HG03378 (cell line): Measurements from ENCODE around the gene CDYL2.

Experiments used
- ATAC-seq: cut with Tn5 transposase; IDR thresholded peaks from one replicate; pipeline ENCODE4 v1.9.1; 2021; ENCODE audit warnings: mild to moderate bottlenecking, moderate library complexity; ENCODE audit not compliant: unreplicated experiment

The CDYL2 gene

DNA sequence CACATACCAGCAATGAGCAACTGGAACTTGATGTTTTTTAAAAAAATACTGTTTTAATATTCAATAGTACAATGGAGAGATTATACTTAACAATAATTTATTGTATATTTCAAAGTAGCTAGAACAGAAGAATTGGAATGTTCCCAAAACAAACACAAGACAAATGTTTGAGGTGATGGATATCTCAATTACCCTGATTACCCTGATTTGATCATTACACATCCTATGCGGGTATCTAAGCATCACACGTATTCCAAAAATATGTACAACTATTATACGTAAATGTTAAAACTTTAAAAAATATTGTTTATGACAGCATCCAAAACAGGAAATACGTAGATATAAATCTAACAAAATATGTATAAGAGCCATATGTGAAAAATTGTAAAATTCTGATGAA, 166.8 kb downstream of the CDYL2 start:
- ATAC-seq, result no peak

DNA sequence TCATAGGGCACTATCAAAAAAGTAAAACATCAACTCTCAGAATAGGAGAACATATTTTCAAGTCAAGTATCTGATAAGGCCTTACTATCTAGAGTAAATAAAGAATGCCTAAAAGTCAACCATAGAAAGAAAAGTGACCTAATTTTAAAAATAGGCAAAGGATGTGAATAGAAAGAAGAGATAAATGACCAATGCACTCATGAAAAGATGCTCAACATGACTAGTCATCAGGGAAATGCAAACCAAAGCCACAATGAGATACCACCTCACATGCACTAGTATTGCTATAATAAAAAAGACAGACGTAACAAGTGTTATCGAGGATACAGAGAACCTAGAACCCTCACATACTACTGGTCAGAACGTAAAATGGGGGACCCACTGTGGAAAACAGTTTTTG, 172.8 kb downstream of the CDYL2 start:
- ATAC-seq, result no peak

DNA sequence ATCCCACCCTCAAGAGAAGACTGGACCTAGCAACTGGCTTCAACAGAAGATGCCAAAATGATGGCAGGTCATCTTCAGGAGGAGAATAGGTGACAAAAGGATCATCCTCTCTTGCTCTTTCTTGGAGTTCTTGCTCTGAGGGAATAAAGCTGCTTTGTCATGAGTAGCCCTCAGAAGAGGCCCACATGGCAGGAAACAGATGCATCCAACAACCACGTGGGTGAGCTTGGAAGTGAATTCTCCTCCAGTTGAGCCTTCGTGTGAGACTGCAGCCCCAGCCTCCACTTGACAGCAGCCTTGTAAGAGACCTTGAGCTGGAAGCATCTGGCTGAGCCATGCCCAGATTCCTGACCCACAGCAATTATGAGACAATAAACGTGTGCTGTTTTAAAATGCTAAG, 176.1 kb downstream of the CDYL2 start:
- ATAC-seq, result no peak

DNA sequence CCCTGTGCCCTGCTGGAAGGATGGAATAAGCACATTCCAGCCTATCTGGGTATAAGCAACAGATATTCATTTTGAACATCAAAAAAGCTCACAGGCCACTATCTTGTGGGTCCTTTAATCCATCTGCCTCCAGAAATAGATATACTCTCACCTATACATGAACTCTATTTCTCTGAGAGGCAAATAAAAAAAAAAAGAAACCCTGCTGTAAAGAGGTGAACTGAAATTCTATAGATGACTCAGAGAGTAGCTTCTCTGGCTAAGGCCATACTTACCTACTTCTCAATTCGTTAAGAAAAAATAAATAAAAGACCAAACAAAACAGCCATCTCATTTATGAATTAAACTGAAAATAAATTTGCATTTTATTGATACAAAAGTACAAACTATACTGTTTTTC, 177.3 kb downstream of the CDYL2 start:
- ATAC-seq, result peak; percentile 94

DNA sequence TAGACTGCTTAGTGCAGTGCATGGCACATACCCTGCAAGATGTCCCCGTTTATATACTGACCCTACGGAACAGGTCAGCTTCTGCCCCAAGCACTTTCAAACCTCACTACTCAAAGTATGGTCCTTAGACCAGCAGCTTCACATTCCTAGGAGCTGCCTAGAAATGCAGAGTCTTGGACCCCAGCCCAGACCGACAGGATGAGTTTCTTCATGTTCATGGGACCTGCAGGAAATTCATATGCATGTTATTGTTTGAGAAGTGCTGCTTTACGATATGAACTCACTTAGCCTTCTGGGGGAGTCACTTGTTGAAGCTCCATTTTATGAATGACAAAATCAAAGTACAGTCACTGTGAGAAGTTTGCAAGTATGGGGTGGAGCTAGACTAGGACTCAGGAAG, 181.0 kb downstream of the CDYL2 start:
- ATAC-seq, result no peak

DNA sequence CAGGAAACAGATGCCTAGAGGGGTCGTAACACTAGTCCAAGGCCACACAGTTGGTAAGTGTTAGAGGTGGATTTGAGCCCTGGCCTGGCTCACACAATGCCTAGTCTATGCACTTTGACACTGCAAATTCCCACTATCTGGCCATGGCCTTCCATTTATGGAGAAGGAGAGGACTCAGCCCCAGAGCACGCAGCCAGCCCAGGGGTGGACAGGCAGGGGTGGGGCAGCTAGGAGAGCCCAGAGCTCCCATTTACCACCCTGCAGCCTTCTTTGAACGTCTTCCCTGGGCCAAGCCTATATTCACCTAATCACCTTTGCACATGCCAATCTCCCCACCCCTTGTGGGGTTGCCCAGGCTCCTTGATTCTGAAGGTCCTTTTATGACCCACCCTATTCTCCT, 182.4 kb downstream of the CDYL2 start:
- no peak for ATAC-seq

DNA sequence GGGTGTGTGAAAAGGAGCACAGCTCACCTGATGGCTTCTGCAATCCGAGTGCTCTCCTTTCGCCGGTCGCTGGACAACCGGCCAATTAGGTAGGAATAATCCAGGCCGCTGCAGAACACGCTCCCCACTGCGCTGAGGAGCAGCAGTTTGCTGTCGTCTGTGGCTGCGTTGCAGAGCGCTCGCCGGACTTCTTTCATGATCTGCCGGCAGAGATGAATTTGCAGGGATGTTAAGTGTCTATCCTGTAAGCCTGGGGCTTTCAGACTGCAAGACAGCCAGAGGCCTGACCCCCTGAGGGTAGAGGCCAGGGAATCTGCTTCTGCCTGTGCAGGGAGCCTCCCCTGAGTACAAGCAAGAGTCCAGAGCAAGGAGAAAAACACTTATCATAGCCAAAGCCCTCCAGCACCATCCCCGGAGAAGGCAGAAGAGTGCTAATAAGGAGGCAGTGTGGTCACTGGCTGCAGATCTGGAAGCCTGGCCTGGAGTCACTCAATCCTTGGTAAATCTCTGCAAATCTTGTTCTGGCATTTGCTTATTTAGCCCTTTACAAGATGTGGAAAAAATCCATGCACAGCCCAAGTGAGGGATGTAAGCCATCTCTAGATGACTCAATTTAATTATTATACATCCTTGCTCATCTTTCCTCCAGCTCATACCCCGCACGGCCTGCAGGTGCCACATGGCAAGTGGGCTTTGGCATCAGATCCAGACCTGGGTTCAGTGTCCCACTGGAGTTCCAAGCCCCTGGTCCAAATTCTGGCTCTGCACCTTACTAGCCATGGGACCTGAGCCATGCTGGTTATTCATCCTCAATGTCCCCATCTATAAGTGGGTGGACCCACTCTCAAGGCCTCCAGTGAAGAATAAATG, 183.4 kb downstream of the CDYL2 start:
- ATAC-seq, result no peak

DNA sequence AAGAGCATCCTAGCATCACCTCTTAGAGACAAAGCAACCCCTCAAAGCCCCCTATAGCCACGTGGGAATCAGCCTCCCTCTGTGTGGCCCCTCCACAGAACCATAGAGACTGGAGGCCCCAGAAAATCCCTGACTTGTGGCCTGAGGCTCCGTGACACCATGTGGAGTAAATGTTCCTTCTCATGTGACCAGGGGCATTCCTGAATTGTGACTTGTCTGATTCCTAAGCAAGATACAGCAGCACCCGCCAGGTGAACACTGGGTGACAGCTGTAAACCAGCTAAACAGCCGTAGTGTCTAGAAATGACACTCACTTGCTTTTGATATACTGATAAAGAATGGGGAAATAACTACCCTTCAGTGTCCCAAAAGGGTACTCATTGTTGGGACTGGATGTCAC, 184.6 kb downstream of the CDYL2 start:
- ATAC-seq, result no peak

DNA sequence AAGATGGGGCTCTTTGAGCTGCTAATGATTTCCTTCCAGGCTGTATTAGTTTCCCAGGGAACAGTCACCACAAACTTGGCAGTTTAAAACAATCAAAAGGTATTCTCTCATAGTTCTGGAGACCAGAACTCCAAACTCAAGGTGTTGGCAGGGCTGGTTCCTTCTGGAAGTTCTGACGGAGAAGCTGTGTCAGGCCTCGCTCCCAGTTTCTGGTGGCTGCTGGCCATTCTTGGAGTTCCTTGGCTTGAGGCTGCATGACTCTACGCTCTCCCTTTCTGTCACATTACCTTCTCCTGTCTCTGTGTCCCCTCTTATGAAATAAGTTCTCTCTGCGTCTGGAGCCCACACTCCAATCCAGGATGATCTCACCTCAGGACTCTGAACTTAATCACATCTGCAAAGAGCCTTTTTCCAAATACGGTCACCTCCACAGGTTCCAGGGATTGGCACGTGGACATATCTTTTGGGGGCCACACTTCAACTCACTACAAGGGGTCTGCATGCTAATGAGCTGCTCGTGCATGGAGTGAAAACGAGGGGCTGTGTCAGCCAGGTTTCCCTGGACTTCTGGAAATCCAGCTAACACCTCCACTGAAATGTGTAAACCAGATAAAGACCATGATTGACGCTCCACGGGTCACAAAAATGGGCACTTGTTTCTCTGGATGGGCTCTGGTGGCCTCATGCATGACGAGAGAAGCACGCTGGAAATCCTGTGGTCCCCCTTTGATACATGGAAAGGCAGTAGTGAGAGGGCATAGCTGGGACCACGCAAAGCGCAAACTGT, 185.3 kb downstream of the CDYL2 start:
- no peak for ATAC-seq

DNA sequence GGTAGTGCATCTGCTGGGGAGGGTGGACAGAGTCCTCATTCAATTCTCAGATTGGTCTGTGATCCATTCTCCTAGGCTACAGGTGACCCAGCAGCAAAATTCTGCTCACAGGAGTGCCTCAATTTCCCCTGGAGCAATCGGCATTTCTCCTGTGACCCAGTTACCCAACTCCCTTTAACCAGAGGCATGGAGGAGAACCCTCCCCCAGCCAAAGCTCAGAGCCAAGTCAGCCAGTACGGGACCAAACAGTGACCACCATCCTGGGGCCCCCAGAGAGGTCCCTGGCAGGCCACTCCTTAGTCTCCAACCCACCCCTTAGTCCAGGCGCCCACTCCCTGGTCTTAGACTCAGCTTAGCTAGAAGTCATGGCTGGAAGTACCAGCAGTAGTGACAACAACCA, 188.0 kb downstream of the CDYL2 start:
- ATAC-seq, result no peak

DNA sequence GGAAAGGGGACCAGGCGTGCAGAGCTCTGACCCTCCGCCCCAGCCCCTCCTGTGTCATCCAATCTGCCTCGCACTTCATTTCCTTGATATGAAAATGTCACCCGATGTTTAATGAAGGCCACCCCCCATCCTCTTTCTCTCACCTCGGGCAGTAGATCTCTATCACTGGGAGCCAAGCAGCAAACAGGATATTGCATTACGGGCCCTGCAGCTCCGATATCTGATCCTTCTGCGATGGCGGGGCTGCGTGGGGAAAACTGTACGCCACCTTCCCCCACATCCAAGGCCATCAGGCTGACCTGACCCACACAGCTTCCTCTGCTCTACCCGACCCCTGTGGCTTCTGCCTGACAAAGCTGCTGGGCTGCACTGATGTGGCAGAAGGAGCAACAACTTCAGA, 188.7 kb downstream of the CDYL2 start:
- no peak for ATAC-seq

DNA sequence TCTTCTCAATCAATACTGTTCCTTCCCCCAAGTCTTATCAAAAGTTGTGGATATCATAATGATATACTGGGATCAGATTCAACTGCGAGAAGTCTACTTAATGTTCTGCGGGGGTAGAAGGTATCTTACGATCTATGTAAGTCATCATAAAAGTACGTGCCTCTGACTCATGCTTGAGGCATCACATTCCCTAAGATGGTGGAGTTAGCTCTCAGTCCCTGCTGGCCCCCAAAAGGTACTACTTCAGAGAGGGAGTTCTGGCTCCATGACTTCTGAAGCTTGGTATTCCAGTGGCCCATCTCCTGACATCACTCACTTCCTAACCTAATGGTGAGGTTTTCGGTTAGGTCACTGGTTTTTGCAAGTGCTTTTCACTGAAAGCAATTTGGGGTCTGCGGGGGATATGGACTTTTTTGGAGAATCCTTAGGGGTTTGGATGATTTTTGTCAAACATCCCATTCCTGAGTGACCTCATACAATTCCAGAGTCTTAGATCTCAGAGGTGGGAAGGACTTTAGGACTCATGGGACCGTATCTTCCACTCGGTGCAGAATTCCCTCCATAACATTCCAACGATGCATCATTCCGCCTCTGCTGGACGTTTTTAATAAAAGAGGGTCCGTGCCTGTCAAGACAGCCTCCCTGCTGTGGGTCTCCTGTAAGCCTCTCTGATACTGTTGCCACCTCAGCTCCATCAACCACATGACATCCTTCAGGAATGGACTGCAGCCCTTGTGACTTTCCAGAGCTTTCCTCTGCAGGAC, 189.3 kb downstream of the CDYL2 start:
- ATAC-seq, result no peak

DNA sequence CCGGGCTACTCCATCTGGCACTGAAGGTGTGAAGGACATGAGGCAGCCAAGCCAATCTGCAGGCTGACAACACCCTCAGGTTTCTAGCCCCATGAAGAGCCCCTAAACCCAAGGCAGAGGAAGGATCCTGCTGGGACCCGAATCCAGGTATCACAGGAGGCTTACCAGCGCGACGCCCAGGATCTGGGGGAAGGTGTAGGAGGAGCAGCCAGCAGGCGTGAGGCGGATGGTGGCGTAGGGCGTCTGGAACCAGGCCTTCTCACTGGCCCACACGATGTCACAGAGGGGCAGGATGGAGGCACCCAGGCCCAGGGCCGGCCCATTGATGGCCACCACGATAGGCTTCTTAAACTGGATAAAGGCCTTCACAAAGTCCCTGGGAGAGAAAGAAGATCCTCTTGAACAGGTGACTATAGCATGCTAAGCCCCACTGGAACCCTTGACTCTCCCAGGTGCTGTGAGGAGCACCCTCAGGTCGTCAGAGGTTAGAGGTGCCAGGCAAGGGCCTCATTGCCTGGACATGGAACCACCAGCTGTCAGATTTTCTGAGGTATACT, 191.9 kb downstream of the CDYL2 start:
- no peak for ATAC-seq

DNA sequence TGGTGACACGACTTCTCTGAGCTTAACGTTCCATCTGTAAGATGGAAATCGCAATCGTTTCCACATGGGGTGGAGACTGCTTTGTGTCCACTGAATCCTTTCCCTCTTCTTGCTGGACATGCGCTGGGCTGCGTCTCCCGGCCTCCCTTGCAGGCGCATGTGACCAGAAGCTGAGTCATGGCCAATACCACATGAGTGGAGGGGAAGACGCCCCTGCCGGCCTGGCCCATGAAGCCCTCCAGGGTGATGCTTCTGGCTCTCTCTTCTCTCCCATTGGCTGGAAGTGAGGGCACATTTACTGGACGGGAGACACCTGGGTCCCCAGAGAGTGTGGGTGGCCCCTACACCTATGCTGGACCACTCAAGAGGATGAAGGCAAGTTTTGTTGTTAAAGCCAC, 192.5 kb downstream of the CDYL2 start:
- no peak for ATAC-seq

DNA sequence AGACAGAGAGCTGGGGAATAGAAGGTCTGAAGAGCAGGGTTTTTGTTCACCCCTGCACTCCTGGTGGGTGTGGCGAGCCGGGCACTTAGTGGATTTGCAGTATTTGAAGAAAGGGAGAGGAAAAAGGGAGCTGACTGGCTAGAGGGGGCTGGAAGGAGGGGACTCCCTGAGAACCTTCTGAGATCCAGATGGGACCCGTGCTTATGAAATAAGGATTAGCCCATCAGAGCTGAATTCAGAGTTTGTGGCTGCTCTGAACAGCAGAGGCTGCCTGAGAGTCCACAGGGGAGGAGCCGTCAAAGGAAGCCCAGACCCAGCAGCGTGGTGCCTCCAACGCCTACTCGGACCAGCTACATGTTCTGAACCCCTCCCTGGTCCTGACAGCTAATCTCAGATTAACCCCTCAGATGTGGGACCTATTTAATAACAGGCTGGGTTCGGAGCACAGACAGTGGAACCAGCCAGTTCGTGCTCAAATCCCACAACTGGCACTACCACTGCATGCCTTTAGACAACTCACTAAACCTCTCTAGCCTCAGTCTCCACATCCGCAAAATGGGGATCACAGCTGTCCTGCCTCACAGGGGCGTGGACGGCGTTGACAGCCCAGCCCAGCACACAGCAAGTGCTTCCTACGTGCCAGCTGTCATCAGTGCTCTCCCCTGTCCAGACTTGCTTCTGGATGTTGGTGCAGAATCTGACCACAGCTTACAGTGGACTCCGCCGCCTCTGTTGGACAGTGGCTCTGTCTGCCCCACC, 193.0 kb downstream of the CDYL2 start:
- ATAC-seq, result no peak

DNA sequence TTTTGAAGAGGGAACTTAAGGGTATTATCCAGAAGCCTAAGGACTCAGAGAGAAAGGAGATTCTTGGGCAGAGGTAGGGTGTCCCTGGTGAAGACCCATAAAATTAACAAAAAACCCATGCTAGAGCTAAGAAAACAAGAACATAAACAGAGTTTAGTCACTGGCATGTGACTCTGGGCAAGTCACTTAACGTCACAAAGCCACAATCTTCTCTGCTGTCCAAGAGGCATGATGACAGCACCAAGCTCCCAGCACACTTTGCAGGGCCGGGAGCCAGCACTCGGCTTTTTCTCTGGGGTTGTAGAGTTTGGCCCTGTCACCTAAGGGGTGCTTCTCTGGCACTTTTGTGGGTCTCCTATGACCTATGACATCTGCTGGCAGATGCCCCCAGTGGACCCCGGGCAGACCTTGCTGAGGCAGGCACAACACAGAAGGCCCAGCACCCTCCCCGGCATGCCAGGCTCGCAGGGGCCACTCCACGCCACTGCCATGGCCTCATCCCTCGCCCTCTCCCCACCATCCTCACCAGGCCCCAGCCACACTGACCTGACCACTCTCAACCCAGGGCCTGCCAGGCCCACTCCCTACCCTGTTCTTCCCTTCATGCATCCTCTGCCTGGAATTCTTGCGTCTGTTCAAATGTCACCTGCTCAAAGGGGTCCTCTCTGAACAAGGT, 193.8 kb downstream of the CDYL2 start:
- ATAC-seq, result no peak

DNA sequence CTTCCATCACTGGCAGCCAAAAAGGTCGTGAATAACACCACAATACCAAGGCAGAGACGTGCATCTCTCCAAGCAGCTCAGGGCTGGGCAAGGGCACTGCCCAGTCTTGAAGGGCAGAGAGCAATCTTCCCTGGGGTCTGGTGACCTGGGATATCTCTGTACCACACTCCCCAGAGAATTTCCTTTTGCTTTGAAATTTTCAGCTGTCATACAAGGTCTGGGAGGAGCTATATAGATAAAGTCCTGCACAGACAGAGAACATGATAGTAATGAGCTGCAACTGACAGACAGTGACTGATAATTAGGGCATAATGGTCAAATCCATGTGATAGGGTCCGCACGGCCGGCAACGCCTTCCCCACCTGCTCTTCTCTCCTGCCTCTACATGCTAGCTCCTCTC, 195.5 kb downstream of the CDYL2 start:
- ATAC-seq, result no peak

DNA sequence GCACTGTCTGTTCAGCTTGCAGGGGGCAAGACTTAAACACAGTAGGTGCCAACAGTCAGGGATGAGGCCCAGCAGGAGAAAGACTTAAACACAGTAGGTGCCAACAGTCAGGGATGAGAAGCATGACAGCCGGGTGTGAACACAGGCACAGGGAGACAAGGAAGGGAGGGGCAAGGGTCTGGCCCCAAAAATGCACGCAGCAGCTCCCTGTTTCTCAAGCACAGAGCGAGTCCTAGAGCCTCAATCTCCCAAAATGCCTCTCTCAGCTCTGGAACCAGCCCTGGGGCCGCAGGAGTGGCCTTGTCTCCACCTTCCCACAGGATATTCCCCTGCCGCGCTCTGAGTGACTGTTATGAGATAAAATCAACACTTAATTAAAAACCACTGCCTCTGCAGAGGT, 197.2 kb downstream of the CDYL2 start:
- ATAC-seq, result no peak

DNA sequence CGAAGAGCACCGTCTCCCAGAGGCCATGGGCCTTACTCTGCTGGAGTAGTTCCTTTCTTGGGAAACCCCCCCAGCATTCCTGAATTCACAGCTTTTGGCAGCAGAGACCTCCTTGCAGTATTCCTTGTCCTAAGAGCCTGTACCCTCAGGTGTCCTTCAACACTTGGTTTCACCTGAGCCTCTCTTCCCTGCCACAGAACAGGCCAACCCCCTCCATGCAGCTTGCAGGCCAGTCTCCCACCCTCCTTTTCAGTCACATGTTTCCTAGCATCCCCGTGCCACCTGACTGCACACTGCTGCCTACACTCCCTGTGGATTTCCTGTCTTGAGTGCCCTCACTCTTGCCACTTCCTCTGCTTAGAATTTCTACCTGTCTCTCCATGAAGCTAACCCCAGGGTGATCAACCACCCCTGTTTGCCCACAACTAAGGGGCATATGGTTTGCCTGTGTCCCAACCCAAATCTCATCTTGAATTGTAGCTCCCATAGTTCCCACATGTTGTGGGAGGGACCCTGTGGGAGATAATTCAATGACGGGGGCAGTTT, 198.1 kb downstream of the CDYL2 start:
- no peak for ATAC-seq
